ENCODE results near the gene TMEM163.

DNA sequence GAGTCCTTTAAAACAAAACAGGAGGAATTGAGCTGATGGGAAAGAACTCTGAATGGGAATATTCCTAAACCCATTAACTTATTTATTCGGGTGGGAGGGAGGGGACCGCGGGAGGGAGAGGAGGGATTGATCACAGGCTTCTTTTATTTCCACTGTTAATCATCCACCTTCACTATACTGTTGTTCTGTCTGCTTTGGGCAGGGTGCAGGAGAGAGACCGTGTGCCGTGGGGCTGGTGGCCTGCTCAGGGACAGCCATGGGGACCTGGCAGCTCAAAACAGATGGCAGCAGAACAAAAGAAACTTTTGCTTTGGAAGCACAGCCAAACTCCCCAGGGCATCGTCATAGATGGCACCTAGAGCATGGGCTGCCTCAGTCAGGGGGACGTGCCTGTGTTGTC lies 269.6 kb downstream of the TMEM163 start:
- TF ChIP-seq, protein P1, sequence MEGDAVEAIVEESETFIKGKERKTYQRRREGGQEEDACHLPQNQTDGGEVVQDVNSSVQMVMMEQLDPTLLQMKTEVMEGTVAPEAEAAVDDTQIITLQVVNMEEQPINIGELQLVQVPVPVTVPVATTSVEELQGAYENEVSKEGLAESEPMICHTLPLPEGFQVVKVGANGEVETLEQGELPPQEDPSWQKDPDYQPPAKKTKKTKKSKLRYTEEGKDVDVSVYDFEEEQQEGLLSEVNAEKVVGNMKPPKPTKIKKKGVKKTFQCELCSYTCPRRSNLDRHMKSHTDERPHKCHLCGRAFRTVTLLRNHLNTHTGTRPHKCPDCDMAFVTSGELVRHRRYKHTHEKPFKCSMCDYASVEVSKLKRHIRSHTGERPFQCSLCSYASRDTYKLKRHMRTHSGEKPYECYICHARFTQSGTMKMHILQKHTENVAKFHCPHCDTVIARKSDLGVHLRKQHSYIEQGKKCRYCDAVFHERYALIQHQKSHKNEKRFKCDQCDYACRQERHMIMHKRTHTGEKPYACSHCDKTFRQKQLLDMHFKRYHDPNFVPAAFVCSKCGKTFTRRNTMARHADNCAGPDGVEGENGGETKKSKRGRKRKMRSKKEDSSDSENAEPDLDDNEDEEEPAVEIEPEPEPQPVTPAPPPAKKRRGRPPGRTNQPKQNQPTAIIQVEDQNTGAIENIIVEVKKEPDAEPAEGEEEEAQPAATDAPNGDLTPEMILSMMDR (IDR thresholded peaks at IDR 0.05) = no peak
- no peak for TF ChIP-seq EP300 (IDR thresholded peaks at IDR 0.05)
